ENCODE data around the gene EIF4E1B.

Gene EIF4E1B

DNA sequence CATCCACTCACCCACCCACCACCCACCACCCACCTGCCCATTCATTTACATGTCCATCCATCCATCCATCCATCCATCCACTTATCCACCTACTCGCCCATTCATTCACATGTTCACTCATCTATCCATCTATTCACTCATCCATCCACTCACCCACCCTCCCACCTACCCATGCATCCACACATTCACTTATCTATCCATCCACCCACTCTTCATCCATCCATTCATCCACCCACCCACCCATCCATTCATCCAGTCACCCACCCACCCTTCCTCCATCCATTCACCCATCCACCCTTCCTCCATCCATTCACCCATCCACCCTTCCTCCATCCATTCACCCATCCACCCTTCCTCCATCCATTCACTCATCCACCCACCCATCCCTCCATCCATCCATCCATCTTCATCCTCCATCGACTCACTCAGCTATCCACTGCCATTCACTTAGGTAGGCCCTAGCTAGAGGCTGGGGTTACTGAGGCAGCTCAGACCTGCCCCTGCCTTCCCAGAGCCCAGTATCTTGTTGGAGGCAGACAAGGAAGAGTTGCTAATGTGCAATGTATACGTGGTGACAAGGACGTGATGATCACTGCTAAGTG, 29.5 kb downstream of the EIF4E1B start:
- ChIA-PET POLR2A (ENCODE audit: low non-redundant PET) (interaction anchor here (0.9 kb wide), 1 partner anchor 13 kb away, joined by 3 read pairs; the partner anchor contains the start of gene TSPAN17), CTCF (interaction anchor here (0.5 to 3.1 kb wide), 65 partner anchors 10 to 825 kb away, joined by 3 to 31 read pairs (median 4); partner anchors contain the start of genes HK3 and TSPAN17)
- no peak for DNase-seq (ENCODE audit: low spot score)
- TF ChIP-seq, protein P1, sequence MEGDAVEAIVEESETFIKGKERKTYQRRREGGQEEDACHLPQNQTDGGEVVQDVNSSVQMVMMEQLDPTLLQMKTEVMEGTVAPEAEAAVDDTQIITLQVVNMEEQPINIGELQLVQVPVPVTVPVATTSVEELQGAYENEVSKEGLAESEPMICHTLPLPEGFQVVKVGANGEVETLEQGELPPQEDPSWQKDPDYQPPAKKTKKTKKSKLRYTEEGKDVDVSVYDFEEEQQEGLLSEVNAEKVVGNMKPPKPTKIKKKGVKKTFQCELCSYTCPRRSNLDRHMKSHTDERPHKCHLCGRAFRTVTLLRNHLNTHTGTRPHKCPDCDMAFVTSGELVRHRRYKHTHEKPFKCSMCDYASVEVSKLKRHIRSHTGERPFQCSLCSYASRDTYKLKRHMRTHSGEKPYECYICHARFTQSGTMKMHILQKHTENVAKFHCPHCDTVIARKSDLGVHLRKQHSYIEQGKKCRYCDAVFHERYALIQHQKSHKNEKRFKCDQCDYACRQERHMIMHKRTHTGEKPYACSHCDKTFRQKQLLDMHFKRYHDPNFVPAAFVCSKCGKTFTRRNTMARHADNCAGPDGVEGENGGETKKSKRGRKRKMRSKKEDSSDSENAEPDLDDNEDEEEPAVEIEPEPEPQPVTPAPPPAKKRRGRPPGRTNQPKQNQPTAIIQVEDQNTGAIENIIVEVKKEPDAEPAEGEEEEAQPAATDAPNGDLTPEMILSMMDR (conservative IDR thresholded peaks at IDR 0.05; ENCODE audit: low read depth), result no peak
- H3K27ac ChIP-seq, result no peak overlapping the region

DNA sequence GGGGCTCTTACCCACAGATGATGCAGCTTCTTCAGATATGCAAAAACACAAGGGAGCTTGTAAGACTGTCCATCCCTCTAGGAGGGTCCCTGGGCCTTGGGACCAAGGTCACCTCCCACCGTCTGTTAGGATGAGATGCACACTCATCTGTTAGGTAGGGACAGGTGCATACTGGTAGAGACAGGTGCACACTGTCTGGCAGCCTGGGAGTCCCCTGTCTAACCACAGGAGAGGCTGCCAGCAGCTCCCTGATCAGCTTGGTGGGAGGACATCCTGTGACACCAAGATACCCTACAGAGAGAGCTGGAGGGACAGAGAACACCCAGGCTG, 30.0 kb downstream of the EIF4E1B start:
- no peak overlapping the region for H3K27ac ChIP-seq
- TF ChIP-seq, protein P1 (conservative IDR thresholded peaks at IDR 0.05; ENCODE audit: low read depth), result no peak
- ChIA-PET POLR2A (ENCODE audit: low non-redundant PET) (interaction anchor here (0.9 kb wide), 1 partner anchor 14 kb away, joined by 3 read pairs; the partner anchor contains the start of gene TSPAN17), CTCF (interaction anchor here (0.5 to 3.1 kb wide), 68 partner anchors 9 to 825 kb away, joined by 3 to 31 read pairs (median 4); partner anchors contain the start of genes HK3 and TSPAN17)
- no peak for DNase-seq (ENCODE audit: low spot score)

DNA sequence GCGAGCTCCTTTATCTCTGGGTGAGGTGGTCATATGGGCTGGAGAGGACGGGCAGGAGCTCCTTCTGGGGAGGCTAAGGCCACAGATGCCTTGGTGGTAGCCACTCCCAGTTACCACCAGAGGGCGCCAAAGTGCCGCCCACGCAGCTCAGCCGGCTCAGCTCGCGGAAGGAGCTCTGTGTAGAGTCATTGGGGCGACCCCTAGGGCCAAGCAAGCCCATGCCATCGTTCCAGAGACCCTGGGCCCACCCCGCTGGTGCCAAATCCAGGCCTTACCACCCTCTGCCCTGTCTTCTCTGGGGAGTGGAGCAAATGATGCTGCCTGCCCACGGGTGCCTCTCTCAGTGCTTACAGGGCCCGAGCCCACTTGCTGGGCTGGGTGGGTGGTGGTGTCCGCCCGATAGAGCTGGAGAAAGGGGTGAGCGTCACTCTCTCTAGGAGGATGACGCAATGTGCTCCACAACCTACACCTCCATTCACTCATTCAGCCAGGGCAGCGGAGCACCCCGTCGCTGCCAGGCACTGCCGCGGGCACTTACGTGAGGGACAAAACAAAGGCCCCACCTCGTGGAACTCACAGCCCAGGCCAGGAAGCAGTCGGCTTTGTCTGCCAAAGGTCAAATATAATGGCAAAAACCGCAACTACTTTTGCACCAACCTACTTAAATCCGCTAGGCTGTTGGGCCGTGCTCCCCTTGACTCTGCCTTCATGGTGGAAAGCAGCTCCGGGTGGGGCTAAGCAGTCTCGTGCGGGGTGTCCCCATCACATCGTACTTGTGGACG, 30.6 kb downstream of the EIF4E1B start:
- ChIA-PET CTCF (interaction anchor here (0.5 to 3.1 kb wide), 80 partner anchors 9 to 1885 kb away, joined by 3 to 31 read pairs (median 4); partner anchors contain the start of genes CLTB, HK3 and TSPAN17), POLR2A (ENCODE audit: low non-redundant PET) (interaction anchor here (0.9 kb wide), 1 partner anchor 14 kb away, joined by 3 read pairs; the partner anchor contains the start of gene TSPAN17)
- DNase-seq (ENCODE audit: low spot score), result peak; percentile 89
- TF ChIP-seq, protein P1 (conservative IDR thresholded peaks at IDR 0.05; ENCODE audit: low read depth), result peak; percentile 99
- H3K27ac ChIP-seq, result no peak overlapping the region

DNA sequence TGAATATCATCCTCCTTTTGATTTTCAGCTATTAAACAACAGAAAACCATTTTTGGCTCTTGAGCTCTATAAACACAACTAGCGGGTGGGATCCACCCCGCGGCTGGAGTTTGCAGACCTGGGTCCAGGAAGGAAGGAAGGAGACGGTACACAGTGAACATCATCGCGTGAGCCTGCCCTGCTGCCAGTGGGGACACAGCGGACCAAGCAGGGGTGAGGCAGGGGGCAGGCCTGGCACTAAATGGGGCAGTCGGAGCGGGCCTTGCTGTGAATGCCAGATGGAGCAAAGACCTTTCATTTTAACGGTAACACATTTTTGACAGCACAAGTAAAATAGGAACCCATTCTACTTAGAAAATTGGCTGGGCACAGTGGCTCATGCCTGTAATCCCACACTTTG, 31.2 kb downstream of the EIF4E1B start:
- POLR2A ChIA-PET (ENCODE audit: low non-redundant PET), result no interaction called here
- DNase-seq (ENCODE audit: low spot score), result no peak
- CTCF ChIA-PET, result interaction anchor here (0.6 to 3.1 kb wide), 19 partner anchors 8 to 1884 kb away, joined by 3 to 31 read pairs (median 5); partner anchors contain the start of genes HK3 and TSPAN17
- no peak overlapping the region for H3K27ac ChIP-seq
- TF ChIP-seq, protein P1 (conservative IDR thresholded peaks at IDR 0.05; ENCODE audit: low read depth), result no peak

DNA sequence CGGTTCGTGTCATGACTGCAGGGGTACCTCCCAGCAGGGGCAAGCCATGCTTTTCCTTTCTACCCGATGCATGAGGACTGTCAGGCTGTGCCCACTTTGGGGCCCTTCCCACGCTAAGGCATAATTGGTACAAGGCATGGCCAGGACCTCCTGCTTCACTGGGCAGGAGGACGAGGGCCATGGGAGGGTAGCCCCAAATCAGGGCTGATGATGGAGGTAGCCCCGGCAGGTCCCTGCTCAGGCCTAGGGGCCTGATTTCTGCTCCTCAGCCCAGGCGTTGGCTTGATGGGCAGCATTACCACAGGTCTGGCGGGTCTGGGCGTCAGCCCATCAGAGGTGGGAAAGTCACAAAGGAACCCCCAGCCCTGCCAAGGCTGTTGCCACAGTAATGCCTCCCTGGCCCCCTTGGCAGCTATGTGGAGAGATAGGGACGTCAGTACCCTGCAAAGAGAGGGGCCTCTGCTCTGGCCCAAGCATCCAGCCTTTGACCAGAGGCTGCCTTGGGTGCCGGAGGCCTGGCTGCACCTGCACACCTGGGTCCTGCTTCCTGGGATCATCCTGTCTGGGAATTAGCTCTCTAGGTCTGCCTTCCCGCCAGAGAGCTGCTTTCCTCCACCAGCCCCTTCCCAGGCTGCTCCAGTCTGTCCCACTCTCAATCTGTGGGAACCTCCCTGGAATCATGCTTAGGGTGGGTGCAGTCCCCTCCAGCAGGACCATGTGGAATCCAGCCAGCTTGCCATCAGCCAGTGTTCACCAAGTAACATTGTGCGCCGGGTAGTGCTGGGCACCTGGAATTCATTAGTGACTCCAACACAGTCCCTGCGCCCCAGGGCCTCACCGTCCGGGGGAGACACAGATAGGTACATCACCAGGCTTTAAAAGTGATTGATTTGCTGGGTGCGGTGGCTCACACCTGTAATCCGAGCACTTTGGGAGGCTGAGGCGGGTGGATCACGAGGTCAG, 32.2 kb downstream of the EIF4E1B start:
- ChIA-PET POLR2A (ENCODE audit: low non-redundant PET) (no interaction called here), CTCF (interaction anchor here (0.9 to 2.8 kb wide), 2 partner anchors 449 to 451 kb away, joined by 3 to 13 read pairs; no protein-coding TSS in a partner anchor)
- TF ChIP-seq, protein P1 (conservative IDR thresholded peaks at IDR 0.05; ENCODE audit: low read depth), result no peak
- no peak overlapping the region for H3K27ac ChIP-seq
- DNase-seq (ENCODE audit: low spot score), result no peak
